Central memory CD4-positive, alpha-beta T cell (primary cell): ENCODE measurements around the gene CDC42SE1.
A peak's percentile ranks its signal among the peaks of the same experiment; 100 is the strongest.

ENCODE experiments used
- DNase-seq: peaks from one replicate; pipeline ENCODE4 v3.0.0; 2022

The CDC42SE1 gene

GRCh38 chr1:151008244-151009205, 50.9 kb downstream of the CDC42SE1 start, which contains the start of gene PRUNE1:
PRUNE1 (plus strand) TSS chr1:151008449; CDS start chr1:151008633, 184 bp downstream.
- peak; percentile 96 for DNase-seq

DNA sequence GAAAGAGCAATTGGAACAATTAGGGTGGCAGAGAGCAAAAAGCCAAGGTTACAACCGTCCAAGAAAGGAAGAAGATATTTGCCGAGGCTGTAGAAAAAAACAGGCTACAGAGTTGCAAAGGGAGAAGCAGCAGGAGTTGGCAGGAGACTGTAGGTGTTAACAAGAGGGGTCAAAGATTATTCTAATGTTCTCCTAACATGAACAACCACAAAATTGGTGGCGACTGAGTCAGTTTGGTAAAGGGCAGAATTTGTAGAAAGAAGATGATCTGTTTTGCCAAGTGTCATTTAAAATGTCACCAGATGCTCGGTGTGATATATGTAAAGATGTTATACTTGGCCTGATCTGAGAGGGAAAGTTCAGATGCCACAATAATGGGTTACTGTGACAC, 51.6 kb downstream of the CDC42SE1 start:
- DNase-seq = no peak

- peak; percentile 31 for DNase-seq
Observed at GRCh38 chr1:151006327-151007052, 52.9 kb downstream of the CDC42SE1 start, which contains the start of gene MINDY1. MINDY1 (minus strand) TSS chr1:151006902; CDS start chr1:151002617, 4,285 bp downstream.

DNA sequence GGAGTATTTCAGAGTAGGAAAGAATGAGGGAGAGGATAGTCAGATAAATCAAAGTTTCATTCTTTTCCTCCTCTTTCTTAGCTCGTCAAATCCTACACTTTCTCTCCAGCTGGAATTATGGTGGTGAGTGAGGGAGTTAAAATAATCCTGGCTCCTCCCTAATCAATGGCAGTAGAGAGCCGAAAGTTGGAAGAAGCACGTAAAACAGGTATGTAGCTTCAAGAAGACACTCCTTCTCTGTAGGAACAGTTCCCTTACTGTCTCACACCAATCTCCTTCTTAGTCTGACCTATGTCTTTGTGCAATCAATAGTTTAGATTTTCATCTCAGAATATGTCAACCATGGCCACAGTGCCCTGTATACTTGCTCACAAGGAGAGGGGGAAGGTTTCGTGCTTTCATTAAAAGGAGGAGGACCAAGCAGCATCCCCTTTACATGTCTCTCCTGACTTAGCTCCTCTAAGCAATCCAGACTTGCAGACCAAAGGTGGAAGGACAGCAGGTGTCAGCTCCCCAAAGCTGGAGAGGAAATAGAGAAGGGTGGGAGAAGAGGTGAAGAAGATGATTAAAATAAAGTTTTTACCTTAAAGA, 53.6 kb downstream of the CDC42SE1 start:
- DNase-seq = no peak

GRCh38 chr1:151003180-151003579, 56.2 kb downstream of the CDC42SE1 start:
- peak; percentile 34 for DNase-seq

- DNase-seq = no peak
Observed at GRCh38 chr1:151002611-151003010, 56.8 kb downstream of the CDC42SE1 start.

- DNase-seq = no peak
Observed at GRCh38 chr1:151002051-151002450, 57.4 kb downstream of the CDC42SE1 start.

DNA sequence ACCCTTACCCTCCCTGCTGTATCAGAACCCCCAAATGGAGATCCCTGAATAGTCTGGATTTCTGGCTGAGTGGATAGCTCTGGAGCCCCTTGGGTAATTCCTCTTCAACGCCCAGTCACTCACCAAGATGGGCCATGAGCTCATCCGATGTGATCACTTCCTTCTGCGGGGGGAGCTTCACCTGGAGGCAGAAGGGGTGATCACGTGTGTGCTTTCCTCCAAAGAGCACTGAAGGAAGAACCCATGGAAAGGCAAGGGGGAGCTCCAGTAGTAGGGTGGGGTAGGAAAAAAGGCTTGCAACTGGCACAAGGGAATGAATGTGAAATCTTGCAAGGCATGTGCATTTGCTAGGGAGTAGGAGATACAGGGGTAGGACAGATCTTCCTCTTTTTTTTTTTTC, 57.8 kb downstream of the CDC42SE1 start:
- no peak for DNase-seq
